Thyroid gland (tissue), 4 donors: Measurements from ENCODE around the gene PCYT2. TPM values are rescaled to one million over a fixed set of nuclear protein-coding genes. Genes with fewer than 3 reads are reported as not detected.
A peak's percentile ranks its signal among the peaks of the same experiment; 100 is the strongest.

Source experiments
- DNase-seq, 2 donors: peaks; one replicate each; pipeline ENCODE4 v3.0.0-alpha.2; 2019
- H3K27ac ChIP-seq, 3 donors: fragments of 200-600 bp; sonication (generic); 1 replicate in 2 of 3; 2 replicates in 1 of 3; pipeline ENCODE4 v1.5.1; 2016 to 2019; ENCODE audit warnings: mild to moderate bottlenecking in 1 of 3, moderate library complexity in 1 of 3
- H3K27me3 ChIP-seq: fragments of 200-600 bp; sonication (generic); one replicate; pipeline ENCODE4 v1.5.1; 2019
- H3K36me3 ChIP-seq, 2 donors: fragments of 200-600 bp; sonication (generic); one replicate each; pipeline ENCODE4 v1.5.1; 2016 to 2019
- H3K4me1 ChIP-seq, 2 donors: fragments of 200-600 bp; sonication (generic); one replicate each; pipeline ENCODE4 v1.5.1; 2017 to 2019
- H3K4me3 ChIP-seq, 3 donors: fragments of 200-600 bp; sonication (generic); replicated peaks in 1 of 3; 1 replicate in 2 of 3; 2 replicates in 1 of 3; pipeline ENCODE4 v1.5.1; 2016; ENCODE audit warnings: mild to moderate bottlenecking in 1 of 3
- H3K9me3 ChIP-seq: fragments of 200-600 bp; sonication (generic); one replicate; pipeline ENCODE4 v1.5.1; 2017
- POLR2A ChIP-seq, 2 donors: fragments of 450-650 bp; IDR thresholded peaks; one replicate each; pipeline ENCODE4 v1.6.1; 2017; ENCODE audit warnings: antibody characterized with exemption in 2 of 2, mild to moderate bottlenecking in 2 of 2, moderate library complexity in 1 of 2
- WGBS, 2 donors: methylation state at CpG; one replicate each; pipeline ENCODE4 v1.1.5; 2017; 5-methylcytosine and 5-hydroxymethylcytosine counted together
- intact Hi-C: fragments of 100-400 bp; cut with DNase I; formaldehyde crosslinking; loops from one replicate; pipeline ENCODE4 v1.15.1; 2023
- total RNA-seq, 4 donors: library from RNA; depleted of rRNA; stranded (reverse); fragments of >200 nt; gene quantifications; one replicate each; pipeline ENCODE4 v1.2.3, GENCODE V29; 2016
- TF ChIP-seq, protein P1 (sequence below), 6 experiments: fragments of 200-600 bp in 3 of 6; fragments of 450-650 bp in 3 of 6; sonication (generic) in 3 of 6; IDR thresholded peaks; one replicate each; pipeline ENCODE4 v1.5.1; 2016 to 2019; ENCODE audit warnings: antibody characterized with exemption in 6 of 6, mild to moderate bottlenecking in 2 of 6, inconsistent platforms in 1 of 6, moderate library complexity in 1 of 6

The PCYT2 gene
- total RNA-seq, 4 donors from 2014 or later = 30.4 to 36.5 (median 34.2) TPM

DNA sequence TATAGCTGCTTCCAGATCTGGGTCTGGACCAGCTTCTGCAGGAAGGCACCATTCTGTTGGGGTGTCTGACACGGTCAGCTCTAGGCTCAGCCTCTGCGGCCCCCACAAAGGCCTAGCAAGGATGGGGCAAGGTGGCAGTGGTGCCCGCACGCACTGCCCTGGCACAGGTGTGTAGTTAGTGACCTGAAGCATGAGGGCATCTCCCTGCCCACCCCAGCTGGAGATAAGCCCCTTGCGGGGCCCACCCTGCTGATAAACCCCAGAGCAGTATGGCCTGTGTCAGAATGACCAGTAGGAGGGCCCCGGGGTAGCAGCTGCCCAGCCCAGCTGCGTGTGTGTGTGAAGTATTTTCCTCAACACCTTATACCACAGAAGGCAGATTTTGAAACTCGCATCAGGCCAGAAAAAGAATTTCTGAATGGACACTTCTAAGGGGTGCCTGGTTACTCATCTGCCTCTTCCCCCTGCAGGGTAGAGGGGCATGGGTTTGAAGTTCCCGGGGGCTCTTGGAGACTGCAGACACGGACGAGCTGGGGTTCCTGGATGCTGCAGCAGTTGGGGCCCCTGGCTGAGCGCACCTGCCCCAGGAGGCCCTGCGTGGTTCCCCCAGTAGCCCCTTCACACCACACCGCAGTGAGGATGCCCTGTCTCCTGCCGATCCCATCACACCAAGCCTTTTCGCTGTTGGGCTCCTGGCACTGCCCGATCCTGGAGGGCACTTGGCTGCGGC is 44.6 kb downstream of the PCYT2 start:
- H3K9me3 ChIP-seq = no peaks in the 10 kb centered on the region
- H3K27ac ChIP-seq = no peak overlapping the region
- WGBS, 2 donors = 85 to 89% methylated on average over 14 to 18 of the region's 18 CpGs
- intact Hi-C loops = no loop called here
- peaks cover 20 to 22% of the 10 kb centered on the region in 2 donors for H3K36me3 ChIP-seq
- no peaks in the 10 kb centered on the region for H3K27me3 ChIP-seq
- H3K4me1 ChIP-seq = peaks cover 25 to 40% of the 10 kb centered on the region in 2 donors
- H3K4me3 ChIP-seq = no peak overlapping the region
- TF ChIP-seq, protein P1, sequence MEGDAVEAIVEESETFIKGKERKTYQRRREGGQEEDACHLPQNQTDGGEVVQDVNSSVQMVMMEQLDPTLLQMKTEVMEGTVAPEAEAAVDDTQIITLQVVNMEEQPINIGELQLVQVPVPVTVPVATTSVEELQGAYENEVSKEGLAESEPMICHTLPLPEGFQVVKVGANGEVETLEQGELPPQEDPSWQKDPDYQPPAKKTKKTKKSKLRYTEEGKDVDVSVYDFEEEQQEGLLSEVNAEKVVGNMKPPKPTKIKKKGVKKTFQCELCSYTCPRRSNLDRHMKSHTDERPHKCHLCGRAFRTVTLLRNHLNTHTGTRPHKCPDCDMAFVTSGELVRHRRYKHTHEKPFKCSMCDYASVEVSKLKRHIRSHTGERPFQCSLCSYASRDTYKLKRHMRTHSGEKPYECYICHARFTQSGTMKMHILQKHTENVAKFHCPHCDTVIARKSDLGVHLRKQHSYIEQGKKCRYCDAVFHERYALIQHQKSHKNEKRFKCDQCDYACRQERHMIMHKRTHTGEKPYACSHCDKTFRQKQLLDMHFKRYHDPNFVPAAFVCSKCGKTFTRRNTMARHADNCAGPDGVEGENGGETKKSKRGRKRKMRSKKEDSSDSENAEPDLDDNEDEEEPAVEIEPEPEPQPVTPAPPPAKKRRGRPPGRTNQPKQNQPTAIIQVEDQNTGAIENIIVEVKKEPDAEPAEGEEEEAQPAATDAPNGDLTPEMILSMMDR (IDR thresholded peaks at IDR 0.05) = no peak
- no peak for TF ChIP-seq POLR2A (IDR thresholded peaks at IDR 0.05)
- DNase-seq = no peak

DNA sequence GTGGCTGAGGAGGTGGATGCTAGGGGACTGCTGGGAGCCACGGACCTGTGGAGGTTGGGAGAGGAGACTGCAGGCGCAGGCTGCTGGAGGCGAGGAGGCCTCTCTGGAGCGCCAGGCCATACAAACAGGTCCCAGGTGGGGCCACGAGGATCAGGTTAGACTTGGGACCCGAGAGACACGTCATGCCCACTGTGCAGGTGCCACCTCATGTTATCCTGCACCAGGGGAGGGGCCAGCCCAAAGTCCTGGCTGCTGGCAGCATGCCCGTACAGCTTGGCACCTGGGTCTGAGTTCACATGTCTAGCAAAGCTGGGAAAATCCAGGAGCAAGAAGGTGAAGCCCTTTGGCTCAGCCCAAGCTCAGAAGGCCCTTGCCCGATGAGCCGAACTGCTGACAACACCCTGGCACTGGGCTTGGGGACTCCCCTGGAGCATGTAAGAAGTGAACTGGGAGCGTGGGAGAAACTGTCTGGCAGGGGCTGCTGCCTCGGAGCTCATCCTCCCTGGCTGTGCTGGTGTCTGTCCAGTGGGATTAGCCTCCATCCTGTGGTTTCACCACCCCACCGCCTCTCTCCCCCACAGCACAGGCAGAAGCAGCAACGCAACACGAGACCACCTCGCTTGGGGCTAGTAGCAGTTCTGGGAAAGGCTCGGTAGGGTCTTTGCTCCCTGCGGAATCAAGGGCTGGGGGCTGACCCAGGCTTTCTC is 45.3 kb downstream of the PCYT2 start:
- intact Hi-C loops = no loop called here
- no peak for TF ChIP-seq POLR2A (IDR thresholded peaks at IDR 0.05)
- TF ChIP-seq, protein P1 (IDR thresholded peaks at IDR 0.05) = no peak
- Histone ChIP-seq H3K27ac (no peak overlapping the region), H3K4me3 (no peak overlapping the region), H3K27me3 (no peaks in the 10 kb centered on the region), H3K9me3 (no peaks in the 10 kb centered on the region), H3K4me1 (peaks cover 25 to 43% of the 10 kb centered on the region in 2 donors), H3K36me3 (peaks cover 20 to 22% of the 10 kb centered on the region in 2 donors)
- DNase-seq = peak; percentile 52 to 68
- WGBS, 2 donors = 72 to 74% methylated on average over 8 to 14 of the region's 18 CpGs

DNA sequence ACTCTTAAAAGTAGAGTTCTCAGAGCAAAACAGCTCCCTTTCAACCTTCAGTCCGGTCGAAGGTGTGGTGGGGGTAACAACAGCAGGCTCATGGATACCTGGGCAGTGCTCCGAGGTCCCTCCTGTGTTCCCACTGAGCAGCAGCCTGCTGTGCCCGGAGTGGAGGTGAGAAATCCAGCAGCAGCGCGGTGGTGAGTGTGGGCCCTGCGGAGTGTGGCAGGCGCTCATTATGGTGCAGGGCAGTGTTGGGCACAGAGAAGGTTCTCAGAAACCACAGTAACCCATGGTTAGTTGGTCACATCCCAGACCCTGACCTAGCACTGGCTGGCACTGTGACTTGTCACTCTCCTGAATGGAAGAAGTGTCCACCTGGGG is 45.9 kb downstream of the PCYT2 start:
- 91 to 93% methylated on average over 8 of the region's 8 CpGs for WGBS, 2 donors
- peaks cover 20 to 22% of the 10 kb centered on the region in 2 donors for H3K36me3 ChIP-seq
- no peak overlapping the region for H3K27ac ChIP-seq
- no peaks in the 10 kb centered on the region for H3K9me3 ChIP-seq
- H3K27me3 ChIP-seq = no peaks in the 10 kb centered on the region
- no peak for TF ChIP-seq POLR2A (IDR thresholded peaks at IDR 0.05)
- TF ChIP-seq, protein P1 (IDR thresholded peaks at IDR 0.05) = no peak
- H3K4me3 ChIP-seq = no peak overlapping the region
- peaks cover 24 to 42% of the 10 kb centered on the region in 2 donors for H3K4me1 ChIP-seq
- intact Hi-C loops = no loop called here
- DNase-seq = no peak

DNA sequence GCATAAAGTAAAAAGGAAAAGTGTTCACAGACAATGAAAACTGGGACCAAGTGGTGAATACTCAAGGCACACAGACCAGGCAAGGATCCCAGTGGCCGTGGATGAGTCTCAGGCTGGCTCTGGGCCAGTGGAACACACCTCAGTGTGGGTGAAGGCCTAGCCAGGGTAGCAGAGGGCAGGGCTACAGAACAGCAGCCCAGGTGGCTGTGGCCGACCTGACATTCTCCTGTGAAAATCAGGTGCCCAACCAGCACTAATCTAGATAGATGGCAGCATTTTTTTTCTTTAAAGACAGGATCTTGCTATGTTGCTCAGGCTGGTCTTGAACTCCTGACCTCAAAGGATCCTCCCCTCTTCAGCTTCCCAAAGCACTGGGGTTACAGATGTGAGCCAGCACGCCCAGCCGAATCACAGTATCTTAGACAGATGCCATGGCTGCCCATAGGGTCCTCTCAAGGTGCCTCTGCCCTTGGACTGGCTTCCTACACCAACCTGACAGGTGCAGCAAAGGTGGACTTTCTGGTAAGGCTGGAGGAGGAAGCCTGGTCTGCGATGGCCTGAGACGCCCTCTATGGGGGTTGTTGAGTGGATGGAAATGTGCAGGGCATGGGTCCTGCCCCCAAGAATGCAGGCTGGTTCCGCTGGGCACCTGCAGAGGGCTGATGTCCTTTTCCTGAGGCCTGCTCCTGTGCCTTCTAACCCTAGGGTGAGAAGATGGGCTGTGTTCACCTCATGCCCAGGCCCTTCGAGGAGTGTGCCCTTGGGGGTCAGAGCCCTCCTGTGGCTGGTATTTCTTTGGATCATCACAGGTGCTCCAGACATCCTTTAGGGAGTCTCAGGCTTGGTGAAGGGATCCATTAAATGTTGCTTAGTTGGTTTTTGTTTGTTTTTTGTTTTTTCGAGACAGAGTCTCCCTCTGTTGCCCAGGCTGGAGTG is 47.1 kb downstream of the PCYT2 start:
- DNase-seq = no peak
- no peak overlapping the region for H3K27ac ChIP-seq
- intact Hi-C loops = no loop called here
- peaks cover 17 to 33% of the 10 kb centered on the region in 2 donors for H3K4me1 ChIP-seq
- H3K27me3 ChIP-seq = no peaks in the 10 kb centered on the region
- no peaks in the 10 kb centered on the region for H3K9me3 ChIP-seq
- 66 to 79% methylated on average over 4 to 9 of the region's 9 CpGs for WGBS, 2 donors
- TF ChIP-seq, protein P1 (IDR thresholded peaks at IDR 0.05) = no peak
- TF ChIP-seq POLR2A (IDR thresholded peaks at IDR 0.05) = no peak
- no peak overlapping the region for H3K4me3 ChIP-seq
- H3K36me3 ChIP-seq = peaks cover 12 to 17% of the 10 kb centered on the region in 2 donors
